HepG2 (cell line): ENCODE data around the gene ATP2C2.

Experiments
- CEBPB ChIP-seq: IDR thresholded peaks from 2 replicates; pipeline ENCODE4 v1.6.1; 2011; ENCODE audit warnings: low read depth, low read length, improper control_type of control experiment, borderline replicate concordance
- HCFC1 ChIP-seq: fragments of 150-350 bp; IDR thresholded peaks from 2 replicates; pipeline ENCODE4 v1.6.1; 2014; ENCODE audit warnings: low read depth, low read length
- MXD4 ChIP-seq: IDR thresholded peaks from 2 replicates; pipeline ENCODE4 v1.6.1; 2016; ENCODE audit warnings: mild to moderate bottlenecking, missing biosample characterization, missing genetic modification reagents
- POLR2A ChIP-seq, 2 experiments: IDR thresholded peaks; 2 replicates each; pipeline ENCODE4 v1.6.1; 2011; ENCODE audit warnings: low read depth in 2 of 2, low read length in 2 of 2, mild to moderate bottlenecking in 1 of 2, moderate library complexity in 1 of 2; ENCODE audit not compliant: insufficient read depth in 1 of 2
- RORA ChIP-seq: sonication (generic); formaldehyde crosslinking; IDR thresholded peaks from 2 replicates; pipeline ENCODE4 v1.5.0; 2020; ENCODE audit warnings: mild to moderate bottlenecking, missing genetic modification reagents, moderate library complexity
- RXRB ChIP-seq: IDR thresholded peaks from 2 replicates; pipeline ENCODE4 v1.6.1; 2016; ENCODE audit warnings: borderline replicate concordance, missing genetic modification reagents, missing compliant biosample characterization
- ZNF354B ChIP-seq: sonication (generic); formaldehyde crosslinking; IDR thresholded peaks from 2 replicates; pipeline ENCODE4 v1.8.0; 2022; ENCODE audit warnings: mild to moderate bottlenecking, missing genetic modification reagents
- ZNF589 ChIP-seq: sonication (generic); formaldehyde crosslinking; conservative IDR thresholded peaks from 2 replicates; pipeline ENCODE4 v1.8.0; 2022; ENCODE audit warnings: mild to moderate bottlenecking, moderate library complexity, missing genetic modification reagents
- ZNF772 ChIP-seq: sonication (generic); formaldehyde crosslinking; IDR thresholded peaks from 2 replicates; pipeline ENCODE4 v1.5.0; 2020; ENCODE audit warnings: mild to moderate bottlenecking, missing genetic modification reagents
- ZNF839 ChIP-seq: sonication (generic); formaldehyde crosslinking; IDR thresholded peaks from 2 replicates; pipeline ENCODE4 v1.4.0; 2020; ENCODE audit warnings: missing genetic modification reagents, mild to moderate bottlenecking, borderline replicate concordance

DNA sequence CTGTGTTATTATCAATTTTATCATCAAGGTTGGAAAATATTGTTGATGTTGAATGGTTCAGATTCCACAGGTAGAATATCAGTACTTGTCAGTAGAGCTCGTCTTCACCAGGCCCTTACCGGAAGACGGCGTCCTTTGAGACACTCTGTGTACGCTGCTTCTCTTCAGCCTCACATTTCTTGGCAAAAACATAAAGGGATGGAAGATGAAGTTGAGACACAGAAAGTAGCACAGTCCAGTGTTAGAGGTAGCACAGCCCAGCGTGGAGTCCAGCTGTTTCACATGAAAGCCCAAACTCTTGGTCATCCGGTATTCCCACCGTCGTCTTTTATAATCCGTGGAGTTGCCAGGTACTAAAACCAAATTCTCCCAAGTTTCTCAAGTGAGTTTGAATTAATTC, 30.4 kb downstream of the ATP2C2 start:
- TF ChIP-seq ZNF772 (CRISPR knock-in tag) (no peak), HCFC1 (no peak), ZNF839 (CRISPR knock-in tag) (no peak), MXD4 (CRISPR knock-in tag) (no peak), RXRB (CRISPR knock-in tag) (no peak), ZNF589 (CRISPR knock-in tag) (no peak), POLR2A (IDR thresholded peaks at IDR 0.05; ENCODE audit: insufficient read depth in 1 of 2, low read depth in 2 of 2, low read length in 2 of 2) (no peak), RORA (CRISPR knock-in tag) (no peak), ZNF354B (CRISPR knock-in tag) (no peak), CEBPB (no peak)
